GM21515 (cell line): ENCODE measurements around the gene UNC5B.

Experiments used
- ATAC-seq: cut with Tn5 transposase; IDR thresholded peaks from one replicate; pipeline ENCODE4 v1.9.1; 2021; ENCODE audit not compliant: unreplicated experiment

The UNC5B gene

DNA sequence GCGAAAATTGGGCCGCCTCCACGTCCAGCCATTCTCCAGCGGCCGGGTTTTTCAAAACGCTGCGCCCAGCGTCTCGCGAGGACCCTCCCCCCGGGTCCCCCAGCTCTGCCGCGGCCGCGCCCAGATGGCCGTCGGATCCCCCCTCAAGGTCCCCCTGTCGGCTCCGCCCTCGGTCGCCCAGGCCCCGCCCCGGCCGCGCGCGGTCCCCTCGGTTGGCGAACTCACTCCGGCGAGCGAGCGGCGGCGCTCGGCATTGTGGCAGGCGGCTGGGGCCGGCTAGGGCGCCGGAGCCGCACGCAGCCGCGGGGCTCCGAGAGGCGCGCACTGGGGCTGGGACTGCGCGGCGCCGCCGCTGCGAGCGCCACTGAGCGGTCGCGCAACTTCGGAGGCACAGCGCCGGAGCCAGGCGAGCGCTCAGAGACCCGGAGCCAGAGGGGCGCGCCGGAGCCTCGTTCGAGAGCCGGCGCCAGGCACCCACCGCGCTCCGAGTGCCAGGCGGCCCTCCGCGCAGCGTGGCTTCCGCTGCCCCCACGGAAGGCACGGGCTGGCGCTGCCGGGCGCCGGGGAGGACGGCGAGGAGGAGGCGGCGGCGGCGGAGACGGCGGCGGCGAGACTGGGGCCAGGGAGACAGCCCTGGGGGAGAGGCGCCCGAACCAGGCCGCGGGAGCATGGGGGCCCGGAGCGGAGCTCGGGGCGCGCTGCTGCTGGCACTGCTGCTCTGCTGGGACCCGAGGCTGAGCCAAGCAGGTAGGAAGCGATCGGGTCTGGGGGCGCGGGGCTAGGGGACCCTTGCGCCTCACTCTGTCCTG, at the start of gene UNC5B:
UNC5B (plus strand) TSS at position 253 of the 809 bp plus-strand sequence; CDS start at position 669, 416 bp downstream.
- ATAC-seq = no peak

DNA sequence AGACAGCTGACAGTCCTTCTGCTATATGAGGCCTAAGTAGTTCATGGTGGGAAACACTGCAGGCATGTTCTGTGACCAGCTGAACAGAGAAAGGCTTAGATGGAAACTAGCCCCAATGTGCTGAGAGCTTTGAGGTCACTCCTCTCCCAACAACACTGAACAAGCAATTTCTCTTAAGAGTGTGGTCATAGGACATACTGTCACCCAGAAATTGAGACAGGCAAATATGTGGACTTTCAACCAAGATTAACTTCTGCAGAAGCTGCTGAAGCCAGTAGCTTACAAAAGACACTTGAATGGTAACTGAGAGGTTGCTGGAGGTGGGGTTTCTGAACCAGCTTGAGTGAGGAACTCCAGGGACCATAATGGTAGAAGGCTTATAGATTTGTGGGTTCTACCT, 38.9 kb upstream of the UNC5B start:
- no peak for ATAC-seq

GRCh38 chr10:71176661-71177060, 35.7 kb upstream of the UNC5B start:
- no peak for ATAC-seq

DNA sequence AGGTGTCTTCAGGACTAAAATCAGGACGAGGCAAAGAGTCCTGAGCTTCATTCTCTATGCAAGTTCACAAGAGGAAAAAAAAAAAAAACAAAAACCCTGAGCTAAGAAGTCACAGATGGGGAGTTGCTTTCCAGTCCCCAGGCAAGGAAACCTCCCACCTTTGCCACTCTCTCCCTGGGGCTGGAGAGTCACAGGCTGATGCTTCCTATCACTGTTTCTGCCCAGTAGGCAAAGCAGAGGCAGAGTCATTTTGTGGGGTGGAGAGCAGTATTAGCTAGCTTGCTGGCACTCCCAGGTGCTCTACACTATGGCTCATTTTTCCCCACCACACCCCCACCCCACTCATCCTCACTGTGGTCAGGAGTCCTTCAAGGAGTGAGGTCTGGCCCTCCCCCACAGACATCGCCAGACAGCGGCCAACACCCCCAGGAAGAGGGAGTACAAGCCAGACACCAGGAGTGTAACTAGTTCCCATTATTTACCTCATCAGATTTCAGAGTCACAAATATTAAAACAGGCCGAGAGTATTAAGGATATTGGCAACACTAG, 34.6 kb upstream of the UNC5B start:
- ATAC-seq = no peak

- no peak for ATAC-seq
Measured at GRCh38 chr10:71178880-71179279, 33.5 kb upstream of the UNC5B start.

- ATAC-seq = no peak
Measured at GRCh38 chr10:71179382-71179781, 33.0 kb upstream of the UNC5B start.

DNA sequence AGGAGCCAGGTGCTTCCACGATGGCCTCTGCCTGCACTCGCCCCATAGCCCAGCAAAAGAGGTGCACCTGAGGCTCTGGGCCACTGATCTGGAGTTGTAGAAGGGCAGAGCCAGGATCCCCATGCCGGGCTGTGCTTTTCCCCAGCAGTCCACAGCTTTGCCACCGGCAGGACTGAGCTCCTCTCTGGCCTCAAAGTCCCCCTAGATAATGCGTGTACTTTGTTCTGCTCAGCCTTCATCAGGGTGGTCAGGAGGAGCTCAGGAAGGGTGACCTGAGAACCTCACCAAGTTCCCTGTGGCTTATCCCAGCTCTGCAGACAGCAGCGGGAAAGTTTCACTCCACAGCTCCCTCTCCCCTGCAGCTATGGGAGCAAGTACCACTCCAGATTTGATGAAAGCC, 27.9 kb upstream of the UNC5B start:
- no peak for ATAC-seq

GRCh38 chr10:71185209-71185608, 27.2 kb upstream of the UNC5B start:
- ATAC-seq = no peak

DNA sequence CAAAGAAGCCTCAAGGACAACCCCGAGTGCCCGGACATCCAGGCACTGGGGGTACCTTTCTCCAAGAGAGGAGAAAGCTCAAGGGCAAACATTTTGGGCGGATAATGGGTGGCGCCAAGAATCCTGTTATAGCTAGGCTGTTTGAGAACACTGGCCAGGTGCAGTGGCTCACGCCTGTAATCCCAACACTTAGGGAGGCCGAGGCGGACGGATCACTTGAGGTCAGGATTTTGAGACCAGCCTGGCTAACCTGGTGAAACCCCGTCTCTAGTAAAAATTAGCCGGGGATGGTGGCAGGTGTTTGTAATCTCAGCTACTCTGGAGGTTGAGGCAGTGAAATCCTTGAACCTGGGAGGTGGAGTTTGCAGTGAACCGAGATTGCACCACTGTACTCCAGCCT, 25.2 kb upstream of the UNC5B start:
- no peak for ATAC-seq

DNA sequence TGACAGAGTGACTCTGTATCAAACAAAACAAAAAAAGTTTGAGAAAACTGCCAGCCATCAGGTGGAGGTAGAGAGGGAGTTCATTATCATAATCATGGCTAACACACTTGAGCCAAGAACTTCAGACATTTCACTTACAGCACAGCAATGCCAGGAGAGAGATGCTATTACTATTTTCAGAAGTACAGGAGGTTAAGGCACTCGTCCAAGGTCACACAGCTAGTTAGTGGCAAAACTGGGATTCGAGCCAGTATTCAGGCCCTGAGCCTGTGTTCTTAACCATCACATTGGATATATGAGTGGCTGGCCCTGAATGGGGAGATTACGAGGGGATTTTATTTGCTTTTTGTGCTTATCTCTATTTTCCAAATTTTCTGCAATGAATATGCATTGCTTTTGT, 24.8 kb upstream of the UNC5B start:
- ATAC-seq = no peak

DNA sequence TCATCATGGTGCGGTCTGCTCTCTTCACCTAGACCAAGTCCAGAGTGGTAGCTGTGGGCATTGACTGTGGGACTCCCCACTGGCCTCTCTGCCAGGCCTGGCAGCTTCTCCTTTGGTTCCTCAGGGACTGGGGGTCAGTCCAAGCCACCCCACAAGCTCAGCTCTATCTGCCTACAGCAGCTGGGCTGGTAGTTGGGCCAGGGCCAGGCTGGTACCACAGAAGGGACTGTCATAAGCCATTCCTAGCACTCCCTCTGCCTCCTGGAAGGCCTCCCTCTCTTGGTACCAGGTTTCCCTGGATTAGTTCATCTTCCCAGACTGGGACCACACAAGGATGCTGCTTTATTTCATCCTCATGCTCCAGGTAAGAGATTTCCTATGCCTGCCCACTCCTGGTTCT, 24.2 kb upstream of the UNC5B start:
- no peak for ATAC-seq

DNA sequence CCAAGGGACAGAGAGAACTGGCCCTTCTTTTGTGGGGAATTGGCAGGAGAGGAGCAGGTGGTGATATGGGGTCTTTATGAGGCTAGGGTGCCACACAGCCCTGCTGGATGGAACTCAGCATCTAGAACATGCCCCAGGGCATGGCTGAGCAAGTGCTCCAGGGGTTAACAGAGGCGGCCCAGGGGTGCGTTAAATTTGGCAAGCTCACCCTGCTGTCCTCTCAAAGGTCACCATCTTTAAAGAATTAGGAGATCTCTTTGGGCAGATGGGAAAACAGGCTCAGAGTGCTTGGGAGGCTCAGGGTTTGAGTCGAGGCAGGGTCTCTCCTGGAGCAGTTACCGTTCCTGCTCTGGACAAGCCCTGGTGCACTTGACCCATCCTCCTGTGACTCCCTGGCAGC, 21.4 kb upstream of the UNC5B start:
- no peak for ATAC-seq

DNA sequence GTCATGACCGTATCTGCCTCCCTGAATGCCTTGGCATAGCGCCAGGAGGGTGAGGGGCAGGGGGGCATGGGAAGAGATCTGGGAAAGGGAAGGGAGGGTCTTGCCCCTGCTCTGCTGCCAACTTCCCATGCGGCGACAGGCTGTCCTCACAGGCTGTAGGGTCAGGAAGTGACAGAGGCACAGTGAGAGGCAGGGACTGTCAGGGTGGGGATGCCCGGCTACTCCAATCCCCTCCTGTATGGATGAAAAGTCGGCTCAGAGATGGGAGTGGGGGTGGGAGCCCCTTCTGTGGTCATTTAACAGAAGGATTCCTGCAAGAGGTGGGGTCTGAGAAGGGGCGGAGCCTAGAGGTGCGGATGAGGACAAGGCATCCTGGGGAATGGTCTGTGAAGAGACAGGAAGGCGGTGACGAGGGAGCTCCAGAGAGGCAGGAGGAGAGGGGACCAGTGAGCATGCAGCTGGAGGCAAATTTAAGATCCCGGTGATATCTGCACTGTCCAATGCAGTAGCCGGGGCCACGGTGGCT, 20.8 kb upstream of the UNC5B start:
- no peak for ATAC-seq

DNA sequence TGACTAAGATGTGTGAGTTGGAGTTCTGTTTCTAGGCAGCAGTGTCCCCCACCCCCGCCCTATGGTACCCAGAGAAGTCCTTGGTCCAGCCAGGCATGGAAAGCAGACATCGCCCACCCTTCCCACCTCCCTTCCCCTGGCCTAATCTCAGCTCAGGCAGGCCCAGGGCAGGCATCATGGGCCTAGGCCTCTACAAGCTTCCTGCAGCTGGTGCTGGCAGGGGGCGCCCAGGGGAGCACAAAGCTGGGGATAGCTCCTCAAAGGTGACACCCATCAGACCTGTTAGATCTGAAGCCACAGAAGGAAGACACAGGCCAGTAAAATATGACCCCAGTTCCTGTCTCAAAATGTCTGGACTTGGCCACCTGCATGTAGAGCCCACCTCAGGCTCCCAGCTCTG, 18.9 kb upstream of the UNC5B start:
- no peak for ATAC-seq

DNA sequence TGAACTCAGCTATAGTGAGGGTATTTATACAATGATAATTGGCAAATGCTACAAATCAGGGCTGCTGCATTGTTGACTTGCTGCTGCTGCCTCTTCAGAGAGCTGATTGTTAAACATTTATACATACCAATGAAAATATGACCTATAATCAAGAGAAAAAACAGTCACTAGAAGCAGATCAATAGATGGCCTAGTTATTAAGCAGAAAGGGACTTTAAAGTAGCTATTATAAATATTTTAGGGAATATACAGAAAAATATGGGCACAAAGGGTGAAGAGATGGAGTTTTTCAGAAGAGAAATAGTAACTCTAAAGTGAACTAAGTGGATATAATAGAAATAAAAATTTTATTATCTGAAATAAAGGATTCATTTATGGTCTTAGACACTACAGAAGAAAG, 14.4 kb upstream of the UNC5B start:
- ATAC-seq = no peak

DNA sequence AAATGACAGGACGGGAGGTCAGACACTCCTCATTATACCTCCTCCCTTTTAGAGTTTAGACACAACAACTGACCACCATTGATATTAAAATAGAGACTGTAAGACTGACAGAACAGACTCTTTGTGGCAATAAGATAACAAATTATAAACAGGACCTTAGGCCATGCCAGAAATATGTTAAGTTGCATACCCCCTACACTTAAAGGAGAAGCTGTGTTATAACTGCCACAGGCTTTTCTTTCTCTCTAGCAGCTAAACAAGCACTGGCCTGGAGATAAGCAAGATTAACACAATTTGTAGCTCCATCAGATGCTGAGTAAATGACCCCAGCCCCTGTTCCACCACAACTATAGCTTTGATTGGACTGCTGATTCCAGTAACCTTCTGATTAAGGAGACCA, 10.5 kb upstream of the UNC5B start:
- no peak for ATAC-seq

DNA sequence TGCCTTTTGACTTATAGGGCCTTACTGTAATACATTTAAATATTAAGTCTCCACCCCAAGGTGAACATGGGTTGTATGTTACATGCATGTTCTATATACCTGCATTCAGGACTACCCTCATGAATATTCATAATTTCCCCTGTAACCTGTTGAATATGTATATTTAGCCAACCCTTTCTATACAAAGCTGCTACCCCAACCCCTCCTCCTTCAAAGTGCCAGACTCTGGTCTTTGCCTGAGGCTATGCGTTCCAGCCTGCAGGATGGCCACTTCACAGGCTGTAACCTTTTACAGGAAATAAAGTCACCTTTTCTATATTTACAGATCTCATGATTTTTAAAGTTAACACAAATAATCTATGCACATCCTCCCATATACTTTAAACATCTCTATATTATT, 10.1 kb upstream of the UNC5B start:
- no peak for ATAC-seq

GRCh38 chr10:71203124-71203523, 9.2 kb upstream of the UNC5B start:
- ATAC-seq = no peak

DNA sequence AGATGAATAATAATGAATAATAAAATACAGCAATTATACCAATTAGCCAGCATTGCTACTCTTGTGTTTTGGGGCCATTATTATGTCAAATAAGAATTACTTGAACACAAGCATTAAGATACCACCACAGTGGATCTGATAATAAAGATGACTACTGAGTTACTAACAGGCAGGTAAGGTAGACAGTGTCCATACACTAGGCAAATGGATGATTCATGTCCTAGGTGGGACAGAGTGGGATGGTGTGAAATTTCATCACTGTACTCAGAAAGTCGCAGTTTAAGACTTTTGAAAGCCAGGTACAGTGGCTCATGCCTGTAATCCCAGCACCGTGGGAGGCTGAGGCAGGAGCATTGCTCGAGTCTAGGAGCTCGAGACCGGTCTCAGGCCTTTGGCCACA, 8.7 kb upstream of the UNC5B start:
- no peak for ATAC-seq

GRCh38 chr10:71204746-71205145, 7.6 kb upstream of the UNC5B start:
- ATAC-seq = no peak

- no peak for ATAC-seq
Measured at GRCh38 chr10:71205468-71205867, 6.9 kb upstream of the UNC5B start.

GRCh38 chr10:71206911-71207310, 5.5 kb upstream of the UNC5B start:
- no peak for ATAC-seq

DNA sequence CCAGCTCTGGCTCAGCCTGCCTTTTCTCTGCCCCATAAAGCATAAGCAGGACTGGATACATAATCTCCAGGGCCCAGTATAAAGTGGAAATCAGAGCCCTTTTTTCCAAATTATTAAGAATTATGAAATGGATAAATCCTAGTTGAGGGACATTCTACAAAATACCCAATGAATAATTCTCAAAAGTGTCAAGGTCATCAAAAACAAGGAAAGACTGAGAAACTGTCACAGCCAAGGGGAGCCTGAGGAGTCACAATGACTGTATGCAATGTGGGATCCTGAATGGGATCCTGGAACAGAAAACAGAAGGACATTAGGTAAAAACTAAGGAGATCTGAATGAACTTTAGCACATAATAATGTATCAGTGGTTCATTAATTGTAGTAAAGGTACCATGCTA, 4.8 kb upstream of the UNC5B start:
- ATAC-seq = no peak
